Neural cell (in vitro differentiated cells): ENCODE data around the gene MAPK8. TPM values are rescaled to one million over a fixed set of nuclear protein-coding genes. Genes with fewer than 3 reads are reported as not detected.

ENCODE experiments used
- H2AFZ ChIP-seq: fragments of 200-600, 300-800 bp; sonication (generic), shearing (Covaris generic); 2 replicates; pipeline ENCODE4 v1.6.0; 2014; ENCODE audit warnings: low read depth, mild to moderate bottlenecking, antibody characterized with exemption, low read length, moderate library complexity
- H3F3A ChIP-seq: fragments of 200-600 bp; shearing (Covaris generic); 2 replicates; pipeline ENCODE4 v1.6.1; 2016; ENCODE audit warnings: mild to moderate bottlenecking, moderate library complexity, mixed read lengths, antibody characterized with exemption, low read length; ENCODE audit not compliant: insufficient read depth, poor library complexity, severe bottlenecking
- H3K27ac ChIP-seq: fragments of 200-600, 300-800 bp; sonication (generic), shearing (Covaris generic); 2 replicates; pipeline ENCODE4 v1.5.1; 2014; ENCODE audit warnings: mild to moderate bottlenecking, low read length, moderate library complexity
- H3K27me3 ChIP-seq: fragments of 300-800, 200-600 bp; sonication (generic), shearing (Covaris generic); 2 replicates; pipeline ENCODE4 v1.6.0; 2014; ENCODE audit warnings: mild to moderate bottlenecking, low read depth, low read length, moderate library complexity; ENCODE audit not compliant: insufficient read depth
- H3K36me3 ChIP-seq: fragments of 300-800, 200-600 bp; sonication (generic), shearing (Covaris generic); 2 replicates; pipeline ENCODE4 v1.5.1; 2014; ENCODE audit warnings: mild to moderate bottlenecking, antibody characterized with exemption, low read length, moderate library complexity; ENCODE audit not compliant: insufficient read depth
- H3K4me2 ChIP-seq: fragments of 300-800, 200-600 bp; sonication (generic), shearing (Covaris generic); 2 replicates; pipeline ENCODE4 v1.6.0; 2014; ENCODE audit warnings: mild to moderate bottlenecking, low read length
- H3K4me3 ChIP-seq: fragments of 300-800, 200-600 bp; sonication (generic), shearing (Covaris generic); 2 replicates; pipeline ENCODE4 v1.5.1; 2014; ENCODE audit warnings: mild to moderate bottlenecking, low read length, moderate library complexity
- H3K79me2 ChIP-seq: fragments of 200-600 bp; shearing (Covaris generic); replicated peaks from 2 replicates; pipeline ENCODE4 v1.6.0; 2014; ENCODE audit warnings: mild to moderate bottlenecking, low read length, moderate library complexity; ENCODE audit not compliant: insufficient read depth
- H3K9ac ChIP-seq: fragments of 300-800, 200-600 bp; sonication (generic), shearing (Covaris generic); 2 replicates; pipeline ENCODE4 v1.6.1; 2016; ENCODE audit warnings: mild to moderate bottlenecking, low read length, mixed read lengths
- H3K9me2 ChIP-seq: fragments of 200-600 bp; shearing (Covaris generic); 2 replicates; pipeline ENCODE4 v1.6.1; 2016; ENCODE audit warnings: mild to moderate bottlenecking, low read length, mixed read lengths; ENCODE audit not compliant: insufficient read depth
- H3K9me3 ChIP-seq: fragments of 200-600, 300-800 bp; sonication (generic), shearing (Covaris generic); 2 replicates; pipeline ENCODE4 v1.6.1; 2016; ENCODE audit warnings: mild to moderate bottlenecking, mixed run types, low read length, moderate library complexity, mixed read lengths
- H4K20me1 ChIP-seq: fragments of 200-600 bp; shearing (Covaris generic); 2 replicates; pipeline ENCODE4 v1.6.1; 2016; ENCODE audit warnings: mild to moderate bottlenecking, mixed run types; ENCODE audit not compliant: insufficient read depth
- CTCF ChIP-seq: fragments of 450-650 bp; IDR thresholded peaks from 2 replicates; pipeline ENCODE4 v1.5.1; 2014; ENCODE audit warnings: antibody characterized with exemption, mild to moderate bottlenecking, moderate library complexity; ENCODE audit not compliant: poor library complexity, severe bottlenecking
- EP300 ChIP-seq: fragments of 450-650 bp; conservative IDR thresholded peaks from 2 replicates; pipeline ENCODE4 v1.6.1; 2014; ENCODE audit warnings: antibody characterized with exemption, mild to moderate bottlenecking, moderate library complexity; ENCODE audit not compliant: poor library complexity, severe bottlenecking
- EZH2 ChIP-seq: fragments of 200-600, 300-800 bp; shearing (Covaris generic), sonication (generic); IDR thresholded peaks from 2 replicates; pipeline ENCODE4 v1.6.1; 2014; ENCODE audit warnings: antibody characterized with exemption, low read length, borderline replicate concordance, mild to moderate bottlenecking; ENCODE audit not compliant: insufficient read depth, poor library complexity, severe bottlenecking
- MXI1 ChIP-seq: fragments of 450-650 bp; conservative IDR thresholded peaks from 2 replicates; pipeline ENCODE4 v1.6.1; 2014; ENCODE audit warnings: antibody characterized with exemption, mild to moderate bottlenecking; ENCODE audit not compliant: poor library complexity, severe bottlenecking
- POLR2AphosphoS5 ChIP-seq: IDR thresholded peaks from 2 replicates; pipeline ENCODE4 v1.6.1; 2012
- RAD21 ChIP-seq: fragments of 450-650 bp; conservative IDR thresholded peaks from 2 replicates; pipeline ENCODE4 v1.6.1; 2014; ENCODE audit warnings: antibody characterized with exemption, mild to moderate bottlenecking, moderate library complexity
- REST ChIP-seq: IDR thresholded peaks from 2 replicates; pipeline ENCODE4 v1.6.1; 2012; ENCODE audit warnings: borderline replicate concordance
- SMC3 ChIP-seq: fragments of 450-650 bp; conservative IDR thresholded peaks from 2 replicates; pipeline ENCODE4 v1.6.1; 2014; ENCODE audit warnings: antibody characterized with exemption, mild to moderate bottlenecking, moderate library complexity; ENCODE audit not compliant: poor library complexity
- TAF1 ChIP-seq: IDR thresholded peaks from 2 replicates; pipeline ENCODE4 v1.6.1; 2012; ENCODE audit warnings: low read depth
- polyA plus RNA-seq: library from polyadenylated mRNA; depleted of rRNA; stranded (reverse); fragments of >200 nt; gene quantifications from 2 replicates; pipeline ENCODE4 v1.2.3, GENCODE V29; 2014

The MAPK8 gene
- polyA plus RNA-seq, 1 donor from 2014 or later: 187 TPM

- H3F3A ChIP-seq: no peaks in the 10 kb centered on the region
- no peak overlapping the region for H3K4me2 ChIP-seq
- no peaks in the 10 kb centered on the region for H3K36me3 ChIP-seq
- TF ChIP-seq POLR2AphosphoS5 (no peak), TAF1 (no peak), EZH2 (no peak), RAD21 (no peak), MXI1 (no peak), EP300 (no peak), CTCF (no peak), SMC3 (no peak), REST (no peak)
- no peak overlapping the region for H3K4me3 ChIP-seq
- H3K9me3 ChIP-seq: no peaks in the 10 kb centered on the region
- H3K27me3 ChIP-seq: no peaks in the 10 kb centered on the region
- H2AFZ ChIP-seq: no peak overlapping the region
- H3K79me2 ChIP-seq: peaks cover 22% of the 10 kb centered on the region
- H3K9me2 ChIP-seq: no peaks in the 10 kb centered on the region
- no peak overlapping the region for H3K27ac ChIP-seq
- H3K9ac ChIP-seq: no peak overlapping the region
- H4K20me1 ChIP-seq: no peaks in the 10 kb centered on the region
These were observed 93.8 kb downstream of the MAPK8 start for GRCh38 chr10:48400129-48400849.

- no peak overlapping the region for H3K9ac ChIP-seq
These were observed 94.4 kb downstream of the MAPK8 start for GRCh38 chr10:48400850-48401220.

More at GRCh38 chr10:48400850-48401220, 94.4 kb downstream of the MAPK8 start:
- H3F3A ChIP-seq: no peaks in the 10 kb centered on the region
- no peaks in the 10 kb centered on the region for H4K20me1 ChIP-seq
- peaks cover 22% of the 10 kb centered on the region for H3K79me2 ChIP-seq
- H3K27ac ChIP-seq: no peak overlapping the region
- no peaks in the 10 kb centered on the region for H3K36me3 ChIP-seq
- H3K4me3 ChIP-seq: no peak overlapping the region
- H3K27me3 ChIP-seq: no peaks in the 10 kb centered on the region
- no peak overlapping the region for H2AFZ ChIP-seq
- no peaks in the 10 kb centered on the region for H3K9me2 ChIP-seq
- no peak overlapping the region for H3K4me2 ChIP-seq
- no peaks in the 10 kb centered on the region for H3K9me3 ChIP-seq
- TF ChIP-seq EZH2: no peak
- TF ChIP-seq SMC3: no peak
- TF ChIP-seq POLR2AphosphoS5: no peak
- no peak for TF ChIP-seq REST
- TF ChIP-seq RAD21: no peak
- no peak for TF ChIP-seq TAF1
- no peak for TF ChIP-seq EP300
- no peak for TF ChIP-seq MXI1
- no peak for TF ChIP-seq CTCF
